ENCODE results near the gene NLGN1.

The NLGN1 gene

DNA sequence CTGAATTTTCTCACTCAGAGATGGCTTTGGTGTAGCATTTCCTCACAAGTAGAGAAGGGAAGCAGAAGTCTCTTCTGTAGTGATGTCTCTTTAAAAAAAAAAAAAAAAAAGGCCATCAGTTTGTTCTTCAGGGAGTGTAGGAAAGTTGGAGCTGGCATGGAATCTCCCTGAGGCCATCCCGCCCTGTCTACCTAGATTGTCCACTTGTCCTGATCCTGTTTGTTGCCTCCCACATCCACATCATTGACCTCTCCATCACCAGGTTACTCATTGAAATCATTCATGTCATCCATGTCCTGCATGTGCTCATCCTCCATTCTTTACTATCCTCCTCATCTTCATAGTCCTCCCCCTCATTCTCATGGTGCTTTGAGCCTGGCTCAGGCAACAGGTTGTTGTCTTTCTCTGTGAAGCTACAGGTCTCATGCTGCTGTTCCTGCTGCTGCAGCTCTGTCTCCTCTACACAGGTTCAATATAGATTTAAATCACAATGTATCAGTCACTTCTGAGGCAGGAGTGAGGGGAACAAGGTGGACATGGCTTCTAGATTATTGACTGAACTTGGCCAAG, 905.3 kb downstream of the NLGN1 start:
- no peaks in the 10 kb centered on the region for H3K4me1 ChIP-seq (ENCODE audit: control insufficient read depth in 1 of 2, insufficient read depth in 1 of 2, low read depth in 1 of 2, low read length in 1 of 2)
- no peak overlapping the region for H3K4me3 ChIP-seq (ENCODE audit: low read depth in 1 of 2, low read length in 1 of 2)
- no peaks in the 10 kb centered on the region for H3K9me3 ChIP-seq
- no peak overlapping the region for H3K27ac ChIP-seq
- no peaks in the 10 kb centered on the region for H3K36me3 ChIP-seq
- H3K27me3 ChIP-seq: no peaks in the 10 kb centered on the region
- TF ChIP-seq CTCF (IDR thresholded peaks at IDR 0.05): no peak

- no peak overlapping the region for H3K27ac ChIP-seq
- no peaks in the 10 kb centered on the region for H3K4me1 ChIP-seq (ENCODE audit: control insufficient read depth in 1 of 2, insufficient read depth in 1 of 2, low read depth in 1 of 2, low read length in 1 of 2)
- no peaks in the 10 kb centered on the region for H3K36me3 ChIP-seq
- no peaks in the 10 kb centered on the region for H3K27me3 ChIP-seq
- H3K9me3 ChIP-seq: no peaks in the 10 kb centered on the region
- no peak overlapping the region for H3K4me3 ChIP-seq (ENCODE audit: low read depth in 1 of 2, low read length in 1 of 2)
- TF ChIP-seq CTCF (IDR thresholded peaks at IDR 0.05): no peak
Measured at GRCh38 chr3:174303907-174304560, 906.5 kb downstream of the NLGN1 start.

- Histone ChIP-seq H3K9me3 (no peaks in the 10 kb centered on the region), H3K27ac (no peak overlapping the region), H3K27me3 (no peaks in the 10 kb centered on the region), H3K4me1 (ENCODE audit: control insufficient read depth in 1 of 2, insufficient read depth in 1 of 2, low read depth in 1 of 2, low read length in 1 of 2) (no peaks in the 10 kb centered on the region), H3K36me3 (no peaks in the 10 kb centered on the region), H3K4me3 (ENCODE audit: low read depth in 1 of 2, low read length in 1 of 2) (no peak overlapping the region)
- TF ChIP-seq CTCF (IDR thresholded peaks at IDR 0.05): no peak
Measured at GRCh38 chr3:174308736-174309135, 911.2 kb downstream of the NLGN1 start.

DNA sequence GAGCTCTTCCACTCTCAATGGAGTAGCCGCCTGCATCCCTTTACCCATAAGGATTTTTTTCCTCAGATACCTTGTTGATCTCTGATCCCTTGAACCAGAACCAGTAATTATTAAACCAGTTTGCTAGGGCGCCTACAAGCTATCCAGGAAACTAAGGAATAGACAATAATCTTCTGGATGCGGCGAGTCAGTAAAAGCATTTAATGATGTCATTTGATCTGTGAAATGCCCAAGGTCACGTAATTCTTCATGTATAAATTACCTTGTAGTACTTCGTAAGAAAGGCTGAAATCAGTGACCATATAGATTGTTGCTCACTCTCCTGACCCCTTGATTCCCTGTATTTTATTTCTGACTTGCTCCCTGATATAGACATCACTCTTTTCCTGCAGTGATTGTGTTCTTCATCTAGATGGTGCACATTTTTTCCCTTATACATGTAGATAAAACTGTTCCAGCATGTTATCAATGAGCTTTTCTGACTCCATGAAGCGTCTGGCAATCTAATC, 913.0 kb downstream of the NLGN1 start:
- no peak for TF ChIP-seq CTCF (IDR thresholded peaks at IDR 0.05)
- Histone ChIP-seq H3K4me3 (ENCODE audit: low read depth in 1 of 2, low read length in 1 of 2) (no peak overlapping the region), H3K4me1 (ENCODE audit: control insufficient read depth in 1 of 2, insufficient read depth in 1 of 2, low read depth in 1 of 2, low read length in 1 of 2) (no peaks in the 10 kb centered on the region), H3K36me3 (no peaks in the 10 kb centered on the region), H3K27ac (no peak overlapping the region), H3K9me3 (no peaks in the 10 kb centered on the region), H3K27me3 (no peaks in the 10 kb centered on the region)

DNA sequence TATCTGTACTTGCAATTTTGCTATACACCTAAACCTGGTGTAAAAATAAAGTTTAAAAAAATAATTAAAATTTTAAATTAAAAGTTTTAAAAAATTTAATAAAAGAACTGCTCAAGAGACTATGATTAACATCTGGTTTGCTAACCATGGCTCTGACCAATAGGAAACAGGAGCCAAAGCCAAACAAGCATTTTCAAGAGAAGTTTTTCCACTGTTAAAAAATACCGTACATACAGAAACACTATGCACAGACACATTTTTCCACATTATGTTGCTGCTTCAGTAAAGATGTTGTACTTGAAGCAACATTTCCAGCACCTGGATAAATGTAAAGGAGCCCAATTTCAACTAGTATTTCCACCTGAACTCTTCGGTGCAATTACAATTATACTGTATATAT, 917.7 kb downstream of the NLGN1 start:
- H3K9me3 ChIP-seq: no peaks in the 10 kb centered on the region
- H3K36me3 ChIP-seq: no peaks in the 10 kb centered on the region
- no peak overlapping the region for H3K4me3 ChIP-seq (ENCODE audit: low read depth in 1 of 2, low read length in 1 of 2)
- no peaks in the 10 kb centered on the region for H3K4me1 ChIP-seq (ENCODE audit: control insufficient read depth in 1 of 2, insufficient read depth in 1 of 2, low read depth in 1 of 2, low read length in 1 of 2)
- no peaks in the 10 kb centered on the region for H3K27me3 ChIP-seq
- no peak overlapping the region for H3K27ac ChIP-seq
- TF ChIP-seq CTCF (IDR thresholded peaks at IDR 0.05): no peak
